GM18502 (cell line): ENCODE measurements around the gene TINAGL1.
"Not testable (repeated sequence)": the region's sequence is repeated elsewhere in the genome, so short reads cannot be mapped to it uniquely, and the experiment has no call there.

ENCODE experiments used
- ATAC-seq: cut with Tn5 transposase; IDR thresholded peaks from one replicate; pipeline ENCODE4 v1.9.1; 2021; ENCODE audit warnings: mild to moderate bottlenecking; ENCODE audit not compliant: unreplicated experiment, poor library complexity

Gene TINAGL1

DNA sequence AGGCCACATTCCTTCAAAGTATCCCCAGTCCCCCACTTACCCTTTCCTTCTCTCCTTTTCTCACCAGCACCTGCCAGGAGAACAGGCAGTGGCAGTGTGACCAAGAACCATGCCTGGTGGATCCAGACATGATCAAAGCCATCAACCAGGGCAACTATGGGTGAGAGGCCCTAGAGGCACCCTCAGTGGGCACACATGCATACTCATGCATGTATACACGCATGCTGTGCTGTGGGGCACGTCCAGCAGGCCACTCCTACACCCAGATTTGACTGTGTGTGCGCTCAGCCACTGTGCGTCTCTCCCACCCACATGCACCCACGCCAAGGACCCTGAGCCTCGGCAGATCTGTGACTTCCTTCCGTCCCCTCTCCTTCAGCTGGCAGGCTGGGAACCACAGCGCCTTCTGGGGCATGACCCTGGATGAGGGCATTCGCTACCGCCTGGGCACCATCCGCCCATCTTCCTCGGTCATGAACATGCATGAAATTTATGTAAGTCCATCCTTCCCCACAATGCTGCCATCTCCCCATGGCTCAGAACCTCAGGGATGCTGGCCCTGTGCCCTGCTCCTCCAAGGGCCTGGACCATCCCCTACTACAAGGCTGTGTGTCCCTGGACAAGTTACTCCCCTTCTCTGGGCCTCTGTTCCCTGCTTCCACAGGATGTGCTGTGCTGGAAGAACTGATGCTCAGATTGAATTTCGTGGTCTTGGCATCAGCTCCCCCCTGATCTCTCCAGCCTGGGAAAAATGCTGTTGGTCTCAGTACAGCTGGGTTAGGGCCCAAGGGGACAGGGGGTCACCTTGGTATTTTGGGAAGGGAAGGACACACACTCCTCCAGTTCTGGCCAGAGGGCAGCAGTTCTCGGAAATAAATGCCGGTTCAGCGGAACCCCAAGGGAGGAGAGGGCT is 7.0 kb downstream of the TINAGL1 start:
- ATAC-seq, result no peak

DNA sequence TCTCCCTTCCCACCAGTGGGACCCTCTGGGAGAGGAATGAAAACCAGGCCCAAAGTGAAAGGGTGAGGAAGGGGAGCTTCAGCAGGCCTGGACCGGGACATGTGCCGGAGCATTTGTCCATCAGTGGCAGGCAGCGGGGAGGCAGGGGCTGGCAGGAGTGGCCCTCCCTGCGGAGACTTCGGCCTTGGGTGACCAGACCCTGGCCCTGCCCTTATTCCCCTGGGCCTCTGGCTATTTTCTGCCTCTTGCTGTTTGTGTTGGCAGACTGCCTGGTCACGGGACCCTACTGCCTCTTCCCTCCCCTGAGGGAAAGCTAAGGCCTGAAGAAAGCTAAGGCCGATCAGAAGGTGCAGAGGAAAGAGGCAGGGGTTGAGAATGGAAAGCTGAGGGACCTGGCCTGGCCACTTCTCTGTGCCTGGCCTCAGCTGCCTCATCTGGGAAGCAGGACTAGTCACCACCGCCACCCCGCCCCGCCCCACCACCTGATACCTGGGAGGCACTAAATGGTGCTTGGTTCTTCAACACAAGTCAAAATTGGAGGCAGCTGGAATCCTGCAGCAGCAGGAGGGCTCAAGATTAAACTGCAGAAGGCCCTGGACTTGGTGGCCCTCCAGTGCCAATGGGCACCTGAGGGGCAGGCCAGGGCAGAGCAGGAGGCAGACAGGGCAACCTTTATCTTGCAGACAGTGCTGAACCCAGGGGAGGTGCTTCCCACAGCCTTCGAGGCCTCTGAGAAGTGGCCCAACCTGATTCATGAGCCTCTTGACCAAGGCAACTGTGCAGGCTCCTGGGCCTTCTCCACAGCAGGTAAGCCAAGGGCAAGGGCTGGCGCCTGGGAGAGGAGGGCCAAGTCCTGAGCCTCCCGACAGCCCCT is 7.9 kb downstream of the TINAGL1 start:
- no peak for ATAC-seq

DNA sequence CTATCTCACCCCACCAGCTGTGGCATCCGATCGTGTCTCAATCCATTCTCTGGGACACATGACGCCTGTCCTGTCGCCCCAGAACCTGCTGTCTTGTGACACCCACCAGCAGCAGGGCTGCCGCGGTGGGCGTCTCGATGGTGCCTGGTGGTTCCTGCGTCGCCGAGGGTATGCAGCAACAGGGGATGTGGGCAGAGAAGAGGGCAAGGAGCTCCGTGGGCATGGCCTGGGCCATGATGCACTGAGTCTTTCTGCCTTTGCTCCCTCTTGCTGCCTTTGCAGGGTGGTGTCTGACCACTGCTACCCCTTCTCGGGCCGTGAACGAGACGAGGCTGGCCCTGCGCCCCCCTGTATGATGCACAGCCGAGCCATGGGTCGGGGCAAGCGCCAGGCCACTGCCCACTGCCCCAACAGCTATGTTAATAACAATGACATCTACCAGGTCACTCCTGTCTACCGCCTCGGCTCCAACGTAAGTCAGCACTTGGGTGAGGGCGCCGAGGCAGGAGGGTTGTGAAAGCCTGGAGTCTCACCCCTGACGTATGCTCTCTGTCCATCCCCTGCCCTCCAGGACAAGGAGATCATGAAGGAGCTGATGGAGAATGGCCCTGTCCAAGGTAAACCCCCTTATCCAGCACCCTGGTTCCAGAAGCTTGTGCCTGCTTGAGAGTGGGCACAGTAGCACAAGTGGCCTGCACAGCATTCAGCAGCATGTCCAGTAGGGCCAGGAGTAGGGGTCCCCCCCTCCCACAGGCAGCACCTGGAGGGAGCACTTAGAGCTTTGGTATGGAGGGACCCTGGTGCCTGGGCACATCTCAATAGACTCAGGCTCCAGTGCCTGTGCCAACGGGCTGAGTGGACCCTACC is 8.8 kb downstream of the TINAGL1 start:
- ATAC-seq, result no peak

DNA sequence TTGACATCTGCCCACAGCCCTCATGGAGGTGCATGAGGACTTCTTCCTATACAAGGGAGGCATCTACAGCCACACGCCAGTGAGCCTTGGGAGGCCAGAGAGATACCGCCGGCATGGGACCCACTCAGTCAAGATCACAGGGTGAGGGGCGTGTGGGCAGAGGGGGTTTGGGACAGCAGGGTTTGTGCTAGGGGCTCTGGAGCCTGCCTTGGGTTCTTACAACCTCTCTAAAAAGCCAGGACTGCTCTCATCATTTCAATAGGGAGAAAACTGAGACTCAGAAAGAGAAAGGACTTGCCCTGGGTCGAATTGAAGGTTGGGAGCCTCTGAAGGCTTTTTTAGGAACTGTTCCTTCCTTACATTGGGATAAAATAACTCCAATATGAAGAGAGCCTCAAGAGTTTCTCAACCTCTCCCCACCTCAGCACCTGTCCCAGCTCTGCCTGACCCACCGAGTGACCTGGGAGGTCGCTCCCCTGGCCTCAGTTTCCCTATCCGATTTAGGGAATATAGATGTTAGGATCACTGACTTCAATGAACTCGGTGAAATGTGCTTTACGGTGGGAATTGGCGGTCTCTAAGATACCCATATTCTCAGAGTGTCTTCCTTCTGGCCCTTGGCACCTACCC is 9.5 kb downstream of the TINAGL1 start:
- ATAC-seq, result no peak

DNA sequence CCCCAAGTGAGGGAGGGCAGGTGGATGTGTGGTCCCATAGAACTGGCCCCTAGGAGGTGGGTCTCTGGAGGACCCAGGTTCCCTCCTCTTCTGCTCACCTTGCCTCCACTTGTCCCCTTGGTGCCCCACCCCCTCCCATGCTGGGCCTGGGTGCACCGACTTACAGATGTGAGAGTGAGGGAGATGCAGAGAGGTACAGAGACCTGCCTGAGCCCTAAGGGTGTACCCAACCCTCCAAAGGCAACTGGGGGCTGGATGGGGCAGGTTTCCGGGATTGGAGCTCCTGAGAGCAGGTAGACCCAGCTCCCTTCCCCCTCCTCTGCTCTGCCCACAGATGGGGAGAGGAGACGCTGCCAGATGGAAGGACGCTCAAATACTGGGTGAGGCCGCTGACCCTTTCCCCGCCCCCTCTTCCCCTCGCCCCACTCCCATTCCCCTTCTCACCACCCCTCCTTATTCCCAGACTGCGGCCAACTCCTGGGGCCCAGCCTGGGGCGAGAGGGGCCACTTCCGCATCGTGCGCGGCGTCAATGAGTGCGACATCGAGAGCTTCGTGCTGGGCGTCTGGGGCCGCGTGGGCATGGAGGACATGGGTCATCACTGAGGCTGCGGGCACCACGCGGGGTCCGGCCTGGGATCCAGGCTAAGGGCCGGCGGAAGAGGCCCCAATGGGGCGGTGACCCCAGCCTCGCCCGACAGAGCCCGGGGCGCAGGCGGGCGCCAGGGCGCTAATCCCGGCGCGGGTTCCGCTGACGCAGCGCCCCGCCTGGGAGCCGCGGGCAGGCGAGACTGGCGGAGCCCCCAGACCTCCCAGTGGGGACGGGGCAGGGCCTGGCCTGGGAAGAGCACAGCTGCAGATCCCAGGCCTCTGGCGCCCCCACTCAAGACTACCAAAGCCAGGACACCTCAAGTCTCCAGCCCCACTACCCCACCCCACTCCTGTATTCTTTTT is 10.3 kb downstream of the TINAGL1 start:
- ATAC-seq, result no peak

DNA sequence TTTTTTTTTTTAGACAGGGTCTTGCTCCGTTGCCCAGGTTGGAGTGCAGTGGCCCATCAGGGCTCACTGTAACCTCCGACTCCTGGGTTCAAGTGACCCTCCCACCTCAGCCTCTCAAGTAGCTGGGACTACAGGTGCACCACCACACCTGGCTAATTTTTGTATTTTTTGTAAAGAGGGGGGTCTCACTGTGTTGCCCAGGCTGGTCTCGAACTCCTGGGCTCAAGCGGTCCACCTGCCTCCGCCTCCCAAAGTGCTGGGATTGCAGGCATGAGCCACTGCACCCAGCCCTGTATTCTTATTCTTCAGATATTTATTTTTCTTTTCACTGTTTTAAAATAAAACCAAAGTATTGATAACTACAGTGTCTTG is 11.0 kb downstream of the TINAGL1 start:
- ATAC-seq, result not testable (repeated sequence)

DNA sequence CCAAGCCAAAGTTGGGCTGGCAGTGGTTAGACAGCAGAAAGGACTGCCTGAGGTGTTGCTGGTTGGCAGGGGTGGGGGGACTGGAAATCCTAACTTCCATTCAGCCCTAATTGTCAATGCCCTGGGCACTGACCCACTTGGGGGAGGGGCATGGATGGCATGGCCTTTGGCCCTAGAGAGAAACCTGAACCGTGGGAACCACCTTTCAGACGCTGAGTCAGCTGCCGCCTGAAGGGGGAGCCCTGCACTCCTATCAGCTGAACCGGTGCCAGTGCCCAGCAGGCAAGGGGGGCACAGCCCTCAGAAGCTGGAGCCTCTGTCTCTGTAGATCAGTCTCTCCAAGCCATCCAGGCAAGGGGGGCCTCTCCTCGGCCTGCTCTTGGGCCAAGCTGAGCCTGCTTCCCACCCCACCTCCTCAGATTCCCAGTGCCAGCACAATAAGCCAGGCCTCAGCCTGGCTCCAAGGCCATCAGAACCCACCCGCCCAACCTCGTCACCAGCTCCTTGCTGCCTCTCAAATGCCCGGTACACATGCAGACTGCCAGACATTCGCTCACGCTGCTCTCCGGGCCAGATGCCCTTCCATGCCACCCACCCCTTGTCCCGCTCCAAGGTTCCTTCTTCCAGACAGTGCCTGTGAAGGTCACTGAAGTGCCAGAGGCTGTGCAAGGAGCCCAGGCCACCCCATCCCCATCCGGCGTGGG is 11.6 kb downstream of the TINAGL1 start:
- no peak for ATAC-seq

DNA sequence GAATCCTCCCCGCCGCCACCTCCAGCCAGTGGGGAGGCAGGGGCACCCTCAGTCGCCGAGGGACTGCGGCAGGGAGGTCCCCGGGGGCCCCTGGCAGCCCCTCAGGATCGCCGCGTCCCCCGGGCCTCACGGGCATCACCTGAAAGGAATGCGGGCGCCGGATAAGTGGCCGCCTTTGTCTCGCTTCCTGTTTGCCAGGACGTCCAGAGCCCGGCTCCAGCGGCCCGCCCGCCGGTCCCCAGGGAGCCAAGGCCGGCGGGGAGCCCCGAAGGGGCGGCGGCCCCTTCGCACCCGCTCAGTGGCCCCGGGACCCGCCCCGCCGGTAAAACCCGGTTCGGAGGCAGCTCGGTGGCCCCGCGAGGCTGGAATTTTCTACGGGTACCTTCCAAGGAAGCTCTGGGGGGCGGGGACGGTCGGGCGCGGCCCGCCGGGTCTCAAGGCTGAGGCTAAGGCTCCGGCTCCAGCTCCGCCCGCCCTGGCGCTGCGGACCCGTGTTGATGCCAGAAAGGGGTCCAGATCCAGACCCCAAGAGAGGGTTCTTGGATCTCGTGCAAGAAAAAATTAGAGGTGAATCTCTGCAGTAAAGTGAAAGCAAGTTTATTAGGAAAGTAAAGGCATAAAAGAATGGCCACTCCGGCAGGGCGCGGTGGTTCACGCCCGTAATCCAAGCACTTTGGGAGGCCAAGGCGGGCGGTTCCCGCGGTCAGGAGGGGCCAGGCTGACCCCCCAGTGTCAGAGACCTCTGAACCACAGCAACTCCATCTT is 12.6 kb downstream of the TINAGL1 start:
- ATAC-seq, result no peak

DNA sequence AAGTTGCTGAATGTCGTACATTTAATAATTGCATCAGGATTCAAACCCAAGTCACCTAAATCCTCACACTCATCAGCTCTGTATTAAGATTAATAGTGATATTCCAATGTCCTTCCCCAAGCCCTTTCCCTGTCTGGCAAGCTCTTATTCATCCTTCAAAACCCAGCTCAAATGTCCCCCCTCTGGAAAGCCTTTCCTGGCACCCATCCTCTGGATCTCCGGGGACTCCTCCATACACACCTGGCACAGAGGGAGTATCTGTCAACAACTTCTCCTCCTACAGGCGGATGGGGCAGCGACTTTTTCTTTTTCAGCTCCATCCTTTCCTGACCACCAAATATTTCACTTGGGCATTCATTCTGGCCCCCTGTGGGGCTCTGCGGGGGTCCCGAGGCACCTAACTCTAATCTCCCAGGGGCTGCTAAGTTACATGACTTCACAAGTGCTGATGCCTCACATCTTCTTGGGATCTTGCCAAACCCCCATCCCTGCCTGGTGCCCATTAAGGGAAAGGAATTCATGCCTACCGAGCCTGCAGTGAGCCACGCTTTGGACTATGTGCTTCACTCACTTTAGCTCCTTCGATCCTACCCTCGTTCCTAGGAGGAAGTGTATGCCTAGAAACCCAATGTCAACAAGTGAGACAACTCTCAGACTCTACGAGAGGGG is 15.2 kb downstream of the TINAGL1 start:
- no peak for ATAC-seq

DNA sequence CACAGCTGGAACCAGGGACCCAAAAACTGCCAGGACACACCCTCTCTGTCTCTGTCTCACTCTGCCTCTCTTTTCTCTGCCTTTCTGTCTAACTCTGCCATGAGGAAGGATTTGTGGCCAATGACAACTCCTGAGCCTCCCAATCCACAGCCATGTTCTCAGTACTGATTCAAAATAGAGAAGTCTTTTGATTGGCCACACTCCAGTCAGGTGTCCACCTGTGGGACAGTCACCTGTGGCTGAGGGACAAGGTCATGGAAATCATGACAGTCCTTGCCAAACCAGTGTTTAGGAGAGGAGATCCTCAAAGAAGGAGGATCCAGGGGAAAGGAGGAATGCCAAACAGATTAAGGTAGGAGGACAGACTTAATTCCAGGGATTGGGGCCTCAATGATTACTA is 15.8 kb downstream of the TINAGL1 start:
- ATAC-seq, result no peak

DNA sequence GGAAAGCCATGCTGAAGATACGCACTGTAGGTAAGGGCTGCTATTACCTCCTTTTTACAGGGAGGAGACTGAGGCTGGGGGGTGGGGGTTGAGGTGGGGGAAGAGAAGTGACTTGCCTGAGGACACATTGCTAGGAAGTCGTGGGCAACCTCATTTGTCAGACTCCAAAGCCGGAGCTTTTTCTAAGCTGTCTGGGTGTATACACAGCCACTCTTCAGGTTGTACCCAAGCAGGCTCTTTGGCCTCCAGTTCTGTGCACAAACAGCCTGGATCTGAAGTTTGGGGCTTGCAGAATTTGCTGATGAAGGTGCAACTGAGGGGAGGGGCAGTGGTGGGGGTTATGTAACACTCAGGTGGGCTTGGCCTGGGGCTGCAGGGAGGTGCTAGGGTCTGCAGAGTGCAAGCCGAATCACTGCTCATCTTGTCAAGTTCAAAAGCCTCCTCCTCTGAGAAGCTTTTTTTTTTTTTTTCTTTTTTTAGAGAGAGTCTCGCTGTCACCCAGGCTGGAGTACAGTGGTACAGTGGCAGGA is 16.9 kb downstream of the TINAGL1 start:
- ATAC-seq, result no peak

DNA sequence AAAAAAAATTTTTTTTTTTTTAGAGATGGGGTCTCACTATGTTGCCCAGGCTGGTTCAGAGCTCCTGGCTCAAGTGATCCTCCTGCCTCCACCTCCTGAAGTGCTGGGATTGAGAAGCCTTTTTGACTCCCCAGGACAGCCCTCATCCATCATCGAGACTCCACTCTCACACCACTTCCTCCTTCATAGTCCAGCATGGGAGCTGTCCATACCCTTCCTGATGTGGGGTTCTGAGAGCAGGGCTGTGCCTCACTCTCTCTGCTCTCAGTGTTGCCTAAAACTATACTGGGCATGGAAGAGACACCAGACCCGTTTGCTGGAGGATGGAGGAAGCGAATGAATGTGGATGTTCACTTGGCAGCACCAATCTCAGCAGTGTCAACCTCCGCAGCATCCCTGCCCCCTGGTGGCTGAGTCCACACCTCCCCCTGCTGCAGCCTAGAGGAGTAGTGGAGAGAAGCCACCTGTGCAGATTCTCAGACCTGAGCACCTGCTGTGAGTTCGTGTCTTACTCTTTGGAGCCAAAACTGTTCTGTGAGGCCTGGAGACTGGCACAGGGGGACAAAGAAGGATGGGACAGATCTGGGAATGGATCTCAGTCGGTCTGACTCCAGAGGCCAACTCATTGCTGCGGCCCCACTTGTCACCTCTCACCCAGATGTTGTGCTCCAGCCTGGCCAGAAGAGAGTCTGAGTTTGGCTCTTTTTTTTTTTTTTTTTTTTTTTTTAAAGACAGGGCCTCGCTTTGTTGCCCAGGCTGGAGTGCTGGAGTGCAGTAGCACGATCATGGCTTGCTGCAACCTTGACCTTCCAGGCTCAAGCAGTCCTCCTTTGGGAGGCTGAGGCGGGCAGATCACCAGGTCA is 17.7 kb downstream of the TINAGL1 start:
- ATAC-seq, result no peak

DNA sequence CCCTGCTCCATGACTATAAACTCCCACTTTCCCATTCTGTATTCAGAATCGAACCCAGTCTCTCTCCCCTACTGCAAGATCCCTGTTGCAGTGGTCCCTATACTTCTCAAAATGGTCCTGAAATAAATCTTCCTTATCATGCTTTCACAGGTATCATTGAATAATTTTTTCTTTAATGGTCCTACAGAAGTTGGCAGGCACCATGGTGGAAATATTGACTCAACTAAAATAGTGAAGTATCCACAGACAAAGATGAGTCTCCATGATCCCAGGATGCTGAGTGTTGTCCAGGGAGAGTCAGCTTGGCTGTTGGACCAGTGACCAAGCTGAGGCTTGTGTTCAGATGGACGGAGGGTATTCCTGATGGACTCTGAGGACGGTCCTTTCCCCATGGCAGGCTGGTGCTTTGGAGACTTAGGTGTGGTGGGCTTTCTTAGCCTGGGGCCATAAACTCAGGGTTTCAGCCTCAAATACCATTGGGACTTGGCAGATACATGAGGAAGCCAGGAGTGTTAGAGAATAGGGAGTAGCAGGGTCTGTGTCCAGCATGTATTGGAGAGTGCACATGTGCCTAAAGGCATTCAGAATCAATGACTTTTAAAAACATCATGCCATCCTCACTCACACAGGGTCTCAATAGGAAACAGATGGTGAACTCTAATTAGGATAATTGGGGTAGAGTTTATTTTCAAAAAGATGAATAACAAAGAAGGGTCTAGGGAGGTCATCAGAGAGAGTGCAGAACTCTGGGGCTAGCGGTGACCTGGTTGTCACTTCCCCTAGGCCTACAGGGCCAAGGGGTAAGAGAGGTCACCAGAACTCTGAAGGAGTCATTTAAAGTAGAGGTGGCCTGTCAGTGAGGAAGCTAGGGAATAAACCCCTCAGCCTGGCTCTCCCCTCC is 19.8 kb downstream of the TINAGL1 start:
- ATAC-seq, result no peak

DNA sequence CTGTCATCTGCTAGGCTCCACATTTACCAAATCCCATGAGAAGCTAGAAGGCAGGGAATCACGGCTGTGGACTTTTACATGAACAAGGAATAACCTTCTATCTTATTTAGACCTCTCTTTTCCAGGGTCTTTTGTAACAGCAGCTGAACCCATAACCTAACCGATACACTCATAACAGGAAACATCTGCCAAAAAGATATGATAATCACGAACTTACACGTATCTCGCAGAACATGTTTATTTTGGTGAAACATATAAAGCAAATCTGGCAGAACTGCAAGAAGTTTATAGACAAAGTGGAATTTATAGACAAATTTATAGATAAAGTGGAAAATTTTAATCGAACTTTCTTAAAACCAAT is 20.4 kb downstream of the TINAGL1 start:
- ATAC-seq, result no peak

DNA sequence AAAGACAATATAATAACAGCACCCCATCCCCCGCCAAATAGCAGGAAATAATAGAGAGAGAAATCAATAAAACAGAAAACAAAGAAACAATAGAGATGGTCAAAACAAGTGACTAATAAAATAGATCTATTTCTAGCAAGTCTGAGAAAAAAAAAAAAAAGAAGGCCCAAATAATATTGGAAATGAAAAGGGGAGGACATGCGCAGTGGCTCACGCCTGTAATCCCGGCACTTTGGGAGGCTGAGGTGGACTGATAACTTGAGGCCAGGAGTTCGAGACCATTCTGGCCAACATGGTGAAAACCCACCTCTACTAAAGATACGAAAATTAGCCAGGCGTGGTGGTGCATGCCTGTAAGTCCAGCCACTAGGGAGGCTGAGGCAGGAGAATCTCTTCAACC is 22.7 kb downstream of the TINAGL1 start:
- ATAC-seq, result no peak
